Measurements from ENCODE around the gene TMUB1. TPM values are rescaled to one million over a fixed set of nuclear protein-coding genes. Genes with fewer than 3 reads are reported as not detected.
A peak's percentile ranks its signal among the peaks of the same experiment; 100 is the strongest.

Gene TMUB1
- total and polyA plus RNA-seq, 2 donors (not counting 1 experiment from before 2014, with no cell fraction given) = 49.2 to 102 TPM

DNA sequence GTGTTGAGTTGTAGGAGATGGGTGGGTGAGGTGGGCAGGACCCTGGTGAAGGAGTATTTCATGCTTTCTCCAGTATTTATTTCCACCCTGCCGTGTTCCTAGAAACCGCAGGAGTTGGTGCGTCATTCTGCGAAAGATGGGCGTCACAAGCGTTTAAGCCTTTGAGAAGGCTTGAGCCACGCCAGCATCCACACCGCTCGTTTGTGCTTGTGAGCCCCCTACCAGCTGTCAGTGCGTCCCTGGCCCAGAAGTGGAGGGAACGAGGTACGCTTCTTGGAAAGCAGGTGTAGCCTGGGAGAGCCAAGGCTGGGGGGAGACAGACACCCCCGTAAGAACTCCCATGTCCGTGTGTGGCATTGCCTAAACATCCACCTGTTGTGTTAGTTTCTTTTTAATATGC lies 8.7 kb upstream of the TMUB1 start:
- CTCF ChIA-PET = no interaction called here
- DNase-seq = no peak

DNA sequence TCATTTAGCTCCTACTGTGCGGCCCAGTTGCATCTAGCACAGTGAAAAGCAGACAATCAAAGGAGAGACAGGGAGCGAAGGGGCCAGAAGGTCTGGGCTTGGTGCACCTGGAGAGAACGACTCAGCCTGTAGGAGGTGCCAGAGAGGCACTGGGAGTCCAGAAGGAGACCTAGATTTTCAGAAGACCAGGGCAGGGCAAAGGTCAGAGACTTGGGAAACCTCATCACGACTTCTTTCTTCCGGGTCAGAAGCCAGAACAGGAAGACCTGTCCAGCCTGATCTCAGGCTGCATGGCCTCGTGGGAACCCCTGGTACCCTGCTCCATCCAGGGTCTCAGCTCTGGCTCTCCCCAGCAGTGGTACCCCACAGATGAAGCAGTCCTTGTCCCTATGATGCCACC lies 8.1 kb upstream of the TMUB1 start:
- no peaks in the 10 kb centered on the region for H3K79me2 ChIP-seq (ENCODE audit: control insufficient read depth, insufficient read depth, low read length)
- H3K36me3 ChIP-seq (replicated peaks in 1 of 2; ENCODE audit: control extremely low read depth in 1 of 2, control insufficient read depth in 1 of 2, extremely low read depth in 1 of 2, insufficient read depth in 2 of 2, low read length in 1 of 2) = no peaks in the 10 kb centered on the region
- peaks cover 0 to 4% (median 0%) of the 10 kb centered on the region in 3 donors for H3K9me3 ChIP-seq (ENCODE audit: control extremely low read depth in 1 of 3, control insufficient read depth in 2 of 3, insufficient read depth in 1 of 3, low read length in 2 of 3)
- H4K20me1 ChIP-seq (ENCODE audit: control insufficient read depth, insufficient read depth, low read length, poor library complexity, severe bottlenecking) = no peaks in the 10 kb centered on the region
- H3K4me2 ChIP-seq (replicated peaks; ENCODE audit: low read depth, low read length, poor library complexity, severe bottlenecking) = no peak overlapping the region
- H3K9me3 Mint-ChIP-seq (ENCODE audit: insufficient read depth) = no peaks in the 10 kb centered on the region
- peaks cover 17% of the 10 kb centered on the region for H3K27me3 Mint-ChIP-seq
- ATAC-seq (ENCODE audit: low read depth) = no peak
- ChIA-PET POLR2A (no interaction called here), CTCF (interaction anchor here (1.0 to 1.5 kb wide), 2 partner anchors 19 to 33 kb away, joined by 3 to 4 read pairs; no protein-coding TSS in a partner anchor)
- H3K27me3 ChIP-seq (replicated peaks in 1 of 4; ENCODE audit: control extremely low read depth in 1 of 4, control insufficient read depth in 3 of 4, insufficient read depth in 4 of 4, low read length in 3 of 4) = peaks cover 0 to 33% (median 7%) of the 10 kb centered on the region in 4 experiments
- no peak overlapping the region for H2AFZ ChIP-seq (ENCODE audit: insufficient read depth, low read depth, low read length, poor library complexity, severe bottlenecking)
- H3K4me1 ChIP-seq (ENCODE audit: control insufficient read depth in 2 of 2, insufficient read depth in 2 of 2, low read length in 2 of 2) = peaks cover 24% of the 10 kb centered on the region in 2 donors
- peak; percentile 25 for DNase-seq
- H3K27ac ChIP-seq (ENCODE audit: low read length in 2 of 2) = no peak overlapping the region
- H3K4me1 Mint-ChIP-seq = peaks cover 13% of the 10 kb centered on the region
- no peak overlapping the region for H3K4me3 Mint-ChIP-seq
- H3K9ac ChIP-seq (ENCODE audit: low read length) = no peak overlapping the region
- no peak overlapping the region for H3K4me3 ChIP-seq (ENCODE audit: control extremely low read depth in 1 of 5, extremely low read depth in 1 of 5, insufficient read depth in 1 of 5, low read depth in 2 of 5, low read length in 4 of 5)
- intact Hi-C loops (cut with micrococcal nuclease) = no loop called here
- TF ChIP-seq, protein P1, sequence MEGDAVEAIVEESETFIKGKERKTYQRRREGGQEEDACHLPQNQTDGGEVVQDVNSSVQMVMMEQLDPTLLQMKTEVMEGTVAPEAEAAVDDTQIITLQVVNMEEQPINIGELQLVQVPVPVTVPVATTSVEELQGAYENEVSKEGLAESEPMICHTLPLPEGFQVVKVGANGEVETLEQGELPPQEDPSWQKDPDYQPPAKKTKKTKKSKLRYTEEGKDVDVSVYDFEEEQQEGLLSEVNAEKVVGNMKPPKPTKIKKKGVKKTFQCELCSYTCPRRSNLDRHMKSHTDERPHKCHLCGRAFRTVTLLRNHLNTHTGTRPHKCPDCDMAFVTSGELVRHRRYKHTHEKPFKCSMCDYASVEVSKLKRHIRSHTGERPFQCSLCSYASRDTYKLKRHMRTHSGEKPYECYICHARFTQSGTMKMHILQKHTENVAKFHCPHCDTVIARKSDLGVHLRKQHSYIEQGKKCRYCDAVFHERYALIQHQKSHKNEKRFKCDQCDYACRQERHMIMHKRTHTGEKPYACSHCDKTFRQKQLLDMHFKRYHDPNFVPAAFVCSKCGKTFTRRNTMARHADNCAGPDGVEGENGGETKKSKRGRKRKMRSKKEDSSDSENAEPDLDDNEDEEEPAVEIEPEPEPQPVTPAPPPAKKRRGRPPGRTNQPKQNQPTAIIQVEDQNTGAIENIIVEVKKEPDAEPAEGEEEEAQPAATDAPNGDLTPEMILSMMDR (IDR thresholded peaks at IDR 0.05) = peak; percentile 48
- no peak for TF ChIP-seq EZH2 (IDR thresholded peaks at IDR 0.05; ENCODE audit: borderline replicate concordance, insufficient read depth, low read depth, low read length, poor library complexity, severe bottlenecking)
- WGBS (ENCODE audit: insufficient coverage) = 81% methylated on average over 6 of the region's 6 CpGs
- H3K27ac Mint-ChIP-seq = no peak overlapping the region

More for the DNA sequence above, 8.7 kb upstream of the TMUB1 start:
- no peak for ATAC-seq (ENCODE audit: low read depth)
- TF ChIP-seq, protein P1 (IDR thresholded peaks at IDR 0.05) = no peak
- TF ChIP-seq EZH2 (IDR thresholded peaks at IDR 0.05; ENCODE audit: borderline replicate concordance, insufficient read depth, low read depth, low read length, poor library complexity, severe bottlenecking) = no peak
- H3K9ac ChIP-seq (ENCODE audit: low read length) = no peak overlapping the region
- intact Hi-C loops (cut with micrococcal nuclease) = no loop called here
- H3K4me2 ChIP-seq (replicated peaks; ENCODE audit: low read depth, low read length, poor library complexity, severe bottlenecking) = no peak overlapping the region
- no peaks in the 10 kb centered on the region for H3K36me3 ChIP-seq (replicated peaks in 1 of 2; ENCODE audit: control extremely low read depth in 1 of 2, control insufficient read depth in 1 of 2, extremely low read depth in 1 of 2, insufficient read depth in 2 of 2, low read length in 1 of 2)
- peaks cover 17% of the 10 kb centered on the region for H3K27me3 Mint-ChIP-seq
- POLR2A ChIA-PET = no interaction called here
- no peak overlapping the region for H2AFZ ChIP-seq (ENCODE audit: insufficient read depth, low read depth, low read length, poor library complexity, severe bottlenecking)
- H3K9me3 ChIP-seq (ENCODE audit: control extremely low read depth in 1 of 3, control insufficient read depth in 2 of 3, insufficient read depth in 1 of 3, low read length in 2 of 3) = peaks cover 0 to 4% (median 0%) of the 10 kb centered on the region in 3 donors
- H3K27ac ChIP-seq (ENCODE audit: low read length in 2 of 2) = no peak overlapping the region
- no peak overlapping the region for H3K4me3 ChIP-seq (ENCODE audit: control extremely low read depth in 1 of 5, extremely low read depth in 1 of 5, insufficient read depth in 1 of 5, low read depth in 2 of 5, low read length in 4 of 5)
- H3K4me3 Mint-ChIP-seq = no peak overlapping the region
- H3K79me2 ChIP-seq (ENCODE audit: control insufficient read depth, insufficient read depth, low read length) = no peaks in the 10 kb centered on the region
- H3K9me3 Mint-ChIP-seq (ENCODE audit: insufficient read depth) = no peaks in the 10 kb centered on the region
- WGBS (ENCODE audit: insufficient coverage) = 97% methylated on average over 12 of the region's 14 CpGs
- no peaks in the 10 kb centered on the region for H4K20me1 ChIP-seq (ENCODE audit: control insufficient read depth, insufficient read depth, low read length, poor library complexity, severe bottlenecking)
- peaks cover 12% of the 10 kb centered on the region for H3K4me1 Mint-ChIP-seq
- peaks cover 21 to 23% of the 10 kb centered on the region in 2 donors for H3K4me1 ChIP-seq (ENCODE audit: control insufficient read depth in 2 of 2, insufficient read depth in 2 of 2, low read length in 2 of 2)
- no peak overlapping the region for H3K27ac Mint-ChIP-seq
- peaks cover 0 to 30% (median 7%) of the 10 kb centered on the region in 4 experiments for H3K27me3 ChIP-seq (replicated peaks in 1 of 4; ENCODE audit: control extremely low read depth in 1 of 4, control insufficient read depth in 3 of 4, insufficient read depth in 4 of 4, low read length in 3 of 4)

Measured in B cell (primary cell).